D721Med (cell line): ENCODE measurements around the gene CCDC38.

Experiments used
- DNase-seq: peaks from one replicate; pipeline ENCODE4 v3.0.0; 2011; ENCODE audit warnings: low spot score; ENCODE audit not compliant: insufficient read length
- FAIRE-seq: peaks from 2 replicates; lab custom pipeline; 2011; peaks lifted over from hg19 to GRCh38; lab: Jason Lieb, UNC
- CTCF ChIP-seq: IDR thresholded peaks from 2 replicates; pipeline ENCODE4 v1.5.1; 2012; ENCODE audit warnings: mild to moderate bottlenecking, control low read depth; ENCODE audit not compliant: insufficient read depth; ENCODE audit errors: missing control alignments

Gene CCDC38

GRCh38 chr12:95942524-95943329 lies at the start of gene CCDC38:
Gene CCDC38, minus strand, starts transcription at chr12:95942614. Its CDS starts 6,105 bp downstream, at chr12:95936509.
- no peak for FAIRE-seq
- DNase-seq = peak; percentile 81
- TF ChIP-seq CTCF = no peak

- no peak for FAIRE-seq
- TF ChIP-seq CTCF = no peak
- no peak for DNase-seq
Measured at GRCh38 chr12:95990136-95990535, 47.7 kb upstream of the CCDC38 start.

GRCh38 chr12:95989504-95990123 lies 47.2 kb upstream of the CCDC38 start:
- no peak for DNase-seq
- no peak for TF ChIP-seq CTCF
- FAIRE-seq = no peak

DNA sequence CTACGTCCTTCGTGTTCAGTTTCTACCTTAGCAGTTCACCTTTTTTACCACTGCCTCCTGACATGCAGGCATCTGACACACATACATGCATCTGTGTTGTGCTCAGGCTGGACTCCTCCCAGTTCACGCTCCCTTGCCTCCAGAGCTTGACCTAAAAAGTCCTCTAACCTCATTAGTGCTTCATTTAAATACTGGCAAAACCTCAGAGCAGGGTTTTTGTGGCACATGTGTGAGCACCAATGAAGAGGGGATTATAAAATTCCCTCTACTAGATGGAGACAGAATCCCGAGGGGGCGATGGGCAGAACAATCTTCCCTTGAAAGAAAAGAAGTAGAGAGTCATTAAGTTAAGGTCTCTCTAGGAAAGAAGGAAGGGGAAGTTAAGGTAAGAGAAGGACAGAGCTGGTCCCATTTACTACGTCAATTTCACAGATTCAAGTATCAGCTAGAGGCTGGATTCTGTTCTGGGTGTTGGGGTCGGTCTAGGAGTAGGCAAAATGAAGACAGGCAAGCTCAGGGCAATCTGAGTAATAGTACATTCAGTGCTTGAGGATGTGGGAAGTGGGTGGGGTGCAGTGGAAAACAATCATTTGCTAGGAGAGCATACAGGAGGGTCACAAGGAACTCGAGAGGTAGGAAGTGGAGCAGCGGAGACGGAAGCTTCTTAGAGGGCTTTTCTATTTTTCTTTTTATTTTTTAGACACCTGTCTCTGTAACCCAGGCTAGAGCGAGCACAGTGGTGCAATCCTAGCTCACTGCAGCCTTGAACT lies 46.3 kb upstream of the CCDC38 start:
- TF ChIP-seq CTCF = no peak
- no peak for FAIRE-seq
- no peak for DNase-seq

GRCh38 chr12:95986635-95987570 lies 44.5 kb upstream of the CCDC38 start:
- FAIRE-seq = no peak
- TF ChIP-seq CTCF = no peak

GRCh38 chr12:95984682-95985081 lies 42.3 kb upstream of the CCDC38 start:
- no peak for TF ChIP-seq CTCF
- no peak for FAIRE-seq
- no peak for DNase-seq

More at GRCh38 chr12:95986635-95987570, 44.5 kb upstream of the CCDC38 start:
- DNase-seq = no peak
